ENCODE results near the gene SARM1.
"Not testable (repeated sequence)": the region's sequence is repeated elsewhere in the genome, so short reads cannot be mapped to it uniquely, and the experiment has no call there.

The SARM1 gene

GRCh38 chr17:28371245-28372202, at the start of gene SARM1:
Gene SARM1, plus strand, starts transcription at chr17:28371694. Its CDS starts 339 bp downstream, at chr17:28372033.
- peak; percentile 69 for DNase-seq (ENCODE audit: low read depth)

- DNase-seq (ENCODE audit: low read depth), result no peak
Observed at GRCh38 chr17:28324267-28324745, 47.2 kb upstream of the SARM1 start.

- no peak for DNase-seq (ENCODE audit: low read depth)
Observed at GRCh38 chr17:28324781-28325180, 46.7 kb upstream of the SARM1 start.

- no peak for DNase-seq (ENCODE audit: low read depth)
Observed at GRCh38 chr17:28325211-28325610, 46.3 kb upstream of the SARM1 start.

- no peak for DNase-seq (ENCODE audit: low read depth)
Observed at GRCh38 chr17:28326114-28326513, 45.4 kb upstream of the SARM1 start.

- DNase-seq (ENCODE audit: low read depth), result no peak
Observed at GRCh38 chr17:28327031-28327607, 44.4 kb upstream of the SARM1 start.

GRCh38 chr17:28327709-28328108, 43.8 kb upstream of the SARM1 start:
- DNase-seq (ENCODE audit: low read depth), result no peak

GRCh38 chr17:28328325-28328724, 43.2 kb upstream of the SARM1 start:
- DNase-seq (ENCODE audit: low read depth), result no peak

GRCh38 chr17:28330671-28331070, 40.8 kb upstream of the SARM1 start:
- no peak for DNase-seq (ENCODE audit: low read depth)

- no peak for DNase-seq (ENCODE audit: low read depth)
Observed at GRCh38 chr17:28331891-28332420, 39.5 kb upstream of the SARM1 start.

GRCh38 chr17:28333083-28333746, 38.3 kb upstream of the SARM1 start:
- no peak for DNase-seq (ENCODE audit: low read depth)

- no peak for DNase-seq (ENCODE audit: low read depth)
Observed at GRCh38 chr17:28334171-28334570, 37.3 kb upstream of the SARM1 start.

- DNase-seq (ENCODE audit: low read depth), result no peak
Observed at GRCh38 chr17:28334666-28335200, 36.8 kb upstream of the SARM1 start.

- DNase-seq (ENCODE audit: low read depth), result peak; percentile 96
Observed at GRCh38 chr17:28335201-28335958, 36.1 kb upstream of the SARM1 start, which contains the start of the genes IFT20 and TNFAIP1. Gene IFT20, minus strand, starts transcription at chr17:28335472. Its CDS starts 3,487 bp downstream, at chr17:28331985. Gene TNFAIP1, plus strand, starts transcription at chr17:28335761. Its CDS starts 3,761 bp downstream, at chr17:28339522.

GRCh38 chr17:28335959-28336871, 35.3 kb upstream of the SARM1 start:
- DNase-seq (ENCODE audit: low read depth), result no peak

GRCh38 chr17:28338056-28338768, 33.3 kb upstream of the SARM1 start:
- DNase-seq (ENCODE audit: low read depth), result no peak

- not testable (repeated sequence) for DNase-seq (ENCODE audit: low read depth)
Observed at GRCh38 chr17:28338769-28339212, 32.7 kb upstream of the SARM1 start.

- DNase-seq (ENCODE audit: low read depth), result no peak
Observed at GRCh38 chr17:28339431-28339830, 32.1 kb upstream of the SARM1 start.

- no peak for DNase-seq (ENCODE audit: low read depth)
Observed at GRCh38 chr17:28340374-28340773, 31.1 kb upstream of the SARM1 start.
